Panc1 (cell line): ENCODE results near the gene CA5B.

Experiments used
- POLR2AphosphoS5 ChIP-seq: IDR thresholded peaks from 2 replicates; pipeline ENCODE4 v1.6.1; 2012; ENCODE audit warnings: mild to moderate bottlenecking, low read depth, low read length, moderate library complexity
- REST ChIP-seq, 2 experiments: IDR thresholded peaks; 2 replicates each; pipeline ENCODE4 v1.6.1; 2011 to 2012; ENCODE audit warnings: low read depth in 2 of 2, control low read depth in 1 of 2, low read length in 1 of 2, mild to moderate bottlenecking in 1 of 2, moderate library complexity in 1 of 2; ENCODE audit not compliant: insufficient read depth in 1 of 2
- SIN3A ChIP-seq: IDR thresholded peaks from 2 replicates; pipeline ENCODE4 v1.6.1; 2012; ENCODE audit warnings: low read depth, mild to moderate bottlenecking, low read length, moderate library complexity, borderline replicate concordance; ENCODE audit not compliant: insufficient read depth
- TCF7L2 ChIP-seq: IDR thresholded peaks from 2 replicates; pipeline ENCODE4 v1.6.1; 2011; ENCODE audit warnings: mild to moderate bottlenecking, low read depth, low read length, inconsistent platforms
- TF ChIP-seq, protein P1 (sequence below): fragments of 450-650 bp; IDR thresholded peaks from 2 replicates; pipeline ENCODE4 v1.5.1; 2017; ENCODE audit warnings: mild to moderate bottlenecking

- TF ChIP-seq REST (IDR thresholded peaks at IDR 0.05; ENCODE audit: insufficient read depth in 1 of 2, low read depth in 2 of 2, low read length in 1 of 2) (no peak), SIN3A (no peak), TCF7L2 (no peak), POLR2AphosphoS5 (no peak)
- TF ChIP-seq, protein P1, sequence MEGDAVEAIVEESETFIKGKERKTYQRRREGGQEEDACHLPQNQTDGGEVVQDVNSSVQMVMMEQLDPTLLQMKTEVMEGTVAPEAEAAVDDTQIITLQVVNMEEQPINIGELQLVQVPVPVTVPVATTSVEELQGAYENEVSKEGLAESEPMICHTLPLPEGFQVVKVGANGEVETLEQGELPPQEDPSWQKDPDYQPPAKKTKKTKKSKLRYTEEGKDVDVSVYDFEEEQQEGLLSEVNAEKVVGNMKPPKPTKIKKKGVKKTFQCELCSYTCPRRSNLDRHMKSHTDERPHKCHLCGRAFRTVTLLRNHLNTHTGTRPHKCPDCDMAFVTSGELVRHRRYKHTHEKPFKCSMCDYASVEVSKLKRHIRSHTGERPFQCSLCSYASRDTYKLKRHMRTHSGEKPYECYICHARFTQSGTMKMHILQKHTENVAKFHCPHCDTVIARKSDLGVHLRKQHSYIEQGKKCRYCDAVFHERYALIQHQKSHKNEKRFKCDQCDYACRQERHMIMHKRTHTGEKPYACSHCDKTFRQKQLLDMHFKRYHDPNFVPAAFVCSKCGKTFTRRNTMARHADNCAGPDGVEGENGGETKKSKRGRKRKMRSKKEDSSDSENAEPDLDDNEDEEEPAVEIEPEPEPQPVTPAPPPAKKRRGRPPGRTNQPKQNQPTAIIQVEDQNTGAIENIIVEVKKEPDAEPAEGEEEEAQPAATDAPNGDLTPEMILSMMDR = no peak
These were observed 14.1 kb upstream of the CA5B start for GRCh38 chrX:15723887-15724517.
